GM12878 (cell line): Measurements from ENCODE around the gene ALDH3B2. TPM values are rescaled to one million over a fixed set of nuclear protein-coding genes. Genes with fewer than 3 reads are reported as not detected.
A peak's percentile ranks its signal among the peaks of the same experiment; 100 is the strongest.

Source experiments
- ATAC-seq: fragments of 200-7000 bp; cut with Tn5 transposase; 3 replicates; pipeline ENCODE4 v1.9.1; 2020; ENCODE audit warnings: mild to moderate bottlenecking, moderate library complexity
- BruUV-seq: library from RNA; stranded (reverse); fragments of 400-500 nt; replicated peaks from 2 replicates; lab custom pipeline; 2021; lab: Mats Ljungman, UMichigan
- CTCF ChIA-PET: fragments of 300-600 bp; sonication (Branson Sonifier 250); formaldehyde crosslinking; extraction: SDS; loops from one replicate; lab custom pipeline; 2021; ENCODE audit warnings: inconsistent platforms; lab: Yijun Ruan, JAX
- POLR2A ChIA-PET: fragments of 350-600 bp; formaldehyde crosslinking; extraction: SDS; loops from one replicate; lab custom pipeline; 2021; ENCODE audit warnings: inconsistent platforms; lab: Charles Lee
- RAD21 ChIA-PET: fragments of 300-600 bp; sonication (Branson Sonifier 250); formaldehyde crosslinking; loops from one replicate; lab custom pipeline; 2023; ENCODE audit warnings: antibody characterized with exemption; ENCODE audit not compliant: unreplicated experiment; lab: Charles Lee
- SMC1A ChIA-PET: fragments of 300-600 bp; sonication (Branson Sonifier 250); formaldehyde crosslinking; loops from one replicate; lab custom pipeline; 2023; ENCODE audit not compliant: unreplicated experiment, uncharacterized antibody; lab: Charles Lee
- DNase-seq: peaks from one replicate; pipeline ENCODE4 v3.0.0-alpha.2; 2011; ENCODE audit warnings: low read depth, low spot score
- FAIRE-seq: peaks from 3 replicates; lab custom pipeline; 2011; peaks lifted over from hg19 to GRCh38; lab: Jason Lieb, UNC
- H2AFZ ChIP-seq: 2 replicates; pipeline ENCODE4 v1.6.0; 2011; ENCODE audit warnings: low read depth, low read length, control low read depth; ENCODE audit not compliant: control insufficient read depth
- H3K27ac ChIP-seq: 2 replicates; pipeline ENCODE4 v1.5.1; 2011; ENCODE audit warnings: control low read depth; ENCODE audit not compliant: control insufficient read depth, insufficient read depth
- H3K27me3 ChIP-seq, 2 experiments: replicated peaks in 1 of 2; 2 replicates each; pipeline versions ENCODE4 v1.6.0 to v1.6.1; 2011; ENCODE audit warnings: low read length in 1 of 2; ENCODE audit not compliant: control insufficient read depth in 2 of 2, insufficient read depth in 2 of 2
- H3K36me3 ChIP-seq, 2 experiments: 2 replicates each; pipeline ENCODE4 v1.5.1; 2011; ENCODE audit warnings: low read length in 1 of 2; ENCODE audit not compliant: control insufficient read depth in 2 of 2, insufficient read depth in 2 of 2
- H3K4me1 ChIP-seq: 2 replicates; pipeline ENCODE4 v1.6.1; 2011; ENCODE audit warnings: mild to moderate bottlenecking, low read length, moderate library complexity, mixed read lengths; ENCODE audit not compliant: control insufficient read depth, insufficient read depth
- H3K4me2 ChIP-seq: 2 replicates; pipeline ENCODE4 v1.6.0; 2011; ENCODE audit warnings: control low read depth; ENCODE audit not compliant: control insufficient read depth, insufficient read depth
- H3K4me3 ChIP-seq: fragments of 200-600 bp; sonication (generic); 2 replicates; pipeline ENCODE4 v1.5.1; 2016
- H3K79me2 ChIP-seq: 2 replicates; pipeline ENCODE4 v1.6.0; 2011; ENCODE audit warnings: low read length; ENCODE audit not compliant: control insufficient read depth, insufficient read depth
- H3K9ac ChIP-seq: 2 replicates; pipeline ENCODE4 v1.8.0; 2011; ENCODE audit warnings: low read length, control low read depth, mixed read lengths; ENCODE audit not compliant: control insufficient read depth, insufficient read depth
- H3K9me3 ChIP-seq: replicated peaks from 3 replicates; pipeline ENCODE4 v1.5.1; 2011; ENCODE audit warnings: mild to moderate bottlenecking, low read length; ENCODE audit not compliant: control insufficient read depth, insufficient read depth
- H4K20me1 ChIP-seq: 2 replicates; pipeline ENCODE4 v1.6.0; 2011; ENCODE audit not compliant: control insufficient read depth, insufficient read depth
- BCL3 ChIP-seq: IDR thresholded peaks from 2 replicates; pipeline ENCODE4 v1.6.1; 2011; ENCODE audit warnings: borderline replicate concordance, low read depth, mild to moderate bottlenecking, moderate library complexity, low read length; ENCODE audit not compliant: insufficient read depth, poor library complexity, severe bottlenecking
- CREM ChIP-seq: IDR thresholded peaks from 2 replicates; pipeline ENCODE4 v1.6.1; 2014; ENCODE audit warnings: antibody characterized with exemption, low read depth
- HDGF ChIP-seq: fragments of 450-650 bp; IDR thresholded peaks from 2 replicates; pipeline ENCODE4 v1.6.1; 2016; ENCODE audit warnings: antibody characterized with exemption
- HSF1 ChIP-seq: fragments of 150-350 bp; IDR thresholded peaks from 2 replicates; pipeline ENCODE4 v1.6.1; 2014; ENCODE audit warnings: mild to moderate bottlenecking, low read depth, low read length
- KDM1A ChIP-seq: fragments of 200-600 bp; sonication (generic); IDR thresholded peaks from 2 replicates; pipeline ENCODE4 v1.6.1; 2016; ENCODE audit warnings: borderline replicate concordance
- NFIC ChIP-seq: IDR thresholded peaks from 2 replicates; pipeline ENCODE4 v1.6.1; 2012; ENCODE audit warnings: low read depth, mild to moderate bottlenecking, inconsistent platforms, low read length, moderate library complexity
- NFYB ChIP-seq: IDR thresholded peaks from 2 replicates; pipeline ENCODE4 v1.6.1; 2011; ENCODE audit warnings: low read depth, mild to moderate bottlenecking, low read length, improper control_type of control experiment, moderate library complexity; ENCODE audit not compliant: insufficient read depth
- NR2C2 ChIP-seq: IDR thresholded peaks from 2 replicates; pipeline ENCODE4 v1.6.1; 2011; ENCODE audit warnings: borderline replicate concordance, low read depth; ENCODE audit not compliant: control insufficient read depth, insufficient read length
- PAX8 ChIP-seq: fragments of 450-650 bp; IDR thresholded peaks from 2 replicates; pipeline ENCODE4 v1.6.1; 2017; ENCODE audit warnings: mild to moderate bottlenecking, moderate library complexity
- PBX3 ChIP-seq: IDR thresholded peaks from 2 replicates; pipeline ENCODE4 v1.6.1; 2011; ENCODE audit warnings: mild to moderate bottlenecking, low read depth, low read length, moderate library complexity; ENCODE audit not compliant: insufficient replicate concordance
- PKNOX1 ChIP-seq: fragments of 450-650 bp; IDR thresholded peaks from 2 replicates; pipeline ENCODE4 v1.6.1; 2016; ENCODE audit warnings: mild to moderate bottlenecking
- POLR2A ChIP-seq: IDR thresholded peaks from 2 replicates; pipeline ENCODE4 v1.6.1; 2011; ENCODE audit warnings: low read depth, mild to moderate bottlenecking, low read length
- RAD21 ChIP-seq: IDR thresholded peaks from 2 replicates; pipeline ENCODE4 v1.6.1; 2011; ENCODE audit warnings: mild to moderate bottlenecking, low read depth, low read length, moderate library complexity; ENCODE audit not compliant: insufficient read depth
- SIX5 ChIP-seq: IDR thresholded peaks from 2 replicates; pipeline ENCODE4 v1.6.1; 2011; ENCODE audit warnings: mild to moderate bottlenecking, low read depth, low read length, moderate library complexity; ENCODE audit not compliant: severe bottlenecking
- TCF3 ChIP-seq: IDR thresholded peaks from 2 replicates; pipeline ENCODE4 v1.6.1; 2012; ENCODE audit warnings: low read depth, mild to moderate bottlenecking, low read length, borderline replicate concordance; ENCODE audit not compliant: insufficient read depth
- WGBS: methylation state at CpG from one replicate; pipeline ENCODE4 v1.1.6; 2016; ENCODE audit warnings: low lambda C conversion rate; ENCODE audit not compliant: insufficient replicate concordance, insufficient coverage; ENCODE audit errors: missing lambda C conversion rate; 5-methylcytosine and 5-hydroxymethylcytosine counted together
- in situ Hi-C: fragments of 300-500 bp; cut with MboI; formaldehyde crosslinking; loops from 9 replicates; pipeline ENCODE4 v1.14.3; 2018; ENCODE audit warnings: mixed read lengths
- intact Hi-C: fragments of 100-400 bp; cut with micrococcal nuclease; formaldehyde crosslinking; loops from one replicate; pipeline ENCODE4 v1.14.2; 2022; ENCODE audit not compliant: unreplicated experiment
- polyA plus RNA-seq, 11 experiments: library from polyadenylated mRNA; depleted of rRNA in 4 of 11; unstranded in 6 of 11; stranded (reverse) in 5 of 11; fragments of >200 nt; fragmentation: Nextera tagmentation in 4 of 11; fragmentation: Illumina TruSeq in 1 of 11; extraction: Ambion mirVana in 4 of 11; extraction: Trizol in 1 of 11; gene quantifications; 1 replicate in 1 of 11; 2 replicates in 10 of 11; pipeline versions ENCODE4 v1.2.1 to v1.2.3, GENCODE V29; 2011 to 2016; ENCODE audit warnings: inconsistent platforms in 2 of 11, missing spikeins in 2 of 11, low read depth in 1 of 11
- total RNA-seq, 4 experiments: library from RNA; depleted of rRNA in 3 of 4; stranded (reverse); fragments of >200 nt in 3 of 4; fragmentation: Illumina TruSeq in 1 of 4; extraction: Trizol in 1 of 4; gene quantifications; 2 replicates each; pipeline versions ENCODE4 v1.2.1 to v1.2.3, GENCODE V29; 2013 to 2021

The ALDH3B2 gene
- total and polyA plus RNA-seq, 10 of the 15 experiments (the other 5 are each of a cell fraction or from before 2014, with no cell fraction given): 0.09 to 0.17 TPM; not detected in 8

- no TSS peak for BruUV-seq
- H3K4me2 ChIP-seq: peak overlapping the region; percentile 75
- peak overlapping the region; percentile 78 for H3K27ac ChIP-seq
- POLR2A ChIA-PET: interaction anchor here (1.5 to 3.8 kb wide), 2 partner anchors 20 to 36 kb away, joined by 6 to 16 read pairs; partner anchors contain the start of gene NUDT8
- ATAC-seq (peak; percentile 12), DNase-seq (no peak), FAIRE-seq (peak; percentile 77)
- no peaks in the 10 kb centered on the region for H3K36me3 ChIP-seq
- in situ Hi-C loops: no loop called here
- H3K4me3 ChIP-seq: peak overlapping the region; percentile 72
- no peaks in the 10 kb centered on the region for H4K20me1 ChIP-seq
- intact Hi-C loops: no loop called here
- peaks cover 57% of the 10 kb centered on the region for H3K4me1 ChIP-seq
- CTCF ChIA-PET: interaction anchor here (0.6 to 8.4 kb wide), 9 partner anchors 8 to 73 kb away, joined by 3 to 132 read pairs (median 5); partner anchors contain the start of gene NUDT8
- TF ChIP-seq NR2C2 (peak; percentile 61), POLR2A (peak; percentile 58; the same call in 1 of the 2 replicates), HDGF (peak; percentile 76), SIX5 (no peak), HSF1 (no peak), NFYB (peak; percentile 75), PBX3 (peak; percentile 45), TCF3 (0 out of 2 replicates have a peak, but pooled peaks have one; percentile 52), BCL3 (peak; percentile 96), NFIC (peak; percentile 35), KDM1A (peak; percentile 99; the same call in 1 of the 2 replicates), PKNOX1 (peak; percentile 36; the same call in 1 of the 2 replicates), CREM (no peak), RAD21 (no peak), PAX8 (peak; percentile 90; the same call in 1 of the 2 replicates)
- H3K9me3 ChIP-seq: peaks cover 3% of the 10 kb centered on the region; the same call in 2 of the 3 replicates
- no peaks in the 10 kb centered on the region for H3K79me2 ChIP-seq
- peak overlapping the region; percentile 68 for H3K9ac ChIP-seq
- RAD21 ChIA-PET: interaction anchor here (0.7 to 2.9 kb wide), 3 partner anchors 9 to 20 kb away, joined by 3 to 14 read pairs (median 11); partner anchors contain the start of gene NUDT8
- peak overlapping the region; percentile 83 for H2AFZ ChIP-seq
- SMC1A ChIA-PET: interaction anchor here (0.8 to 6.2 kb wide), 5 partner anchors 7 to 73 kb away, joined by 3 to 69 read pairs (median 4); no protein-coding TSS in a partner anchor
- 61% methylated on average over 22 of the region's 22 CpGs for WGBS
- H3K27me3 ChIP-seq: no peaks in the 10 kb centered on the region
Measured at GRCh38 chr11:67649634-67650510, 24.6 kb downstream of the ALDH3B2 start.
